ENCODE results near the gene DEDD2. TPM values are rescaled to one million over a fixed set of nuclear protein-coding genes. Genes with fewer than 3 reads are reported as not detected.
A peak's percentile ranks its signal among the peaks of the same experiment; 100 is the strongest.

Gene DEDD2
- total RNA-seq, 1 experiment from 2014 or later, result 32.7 TPM

GRCh38 chr19:42206871-42207755 lies 10.4 kb downstream of the DEDD2 start:
- Histone ChIP-seq H3K9me3 (ENCODE audit: control insufficient read depth in 1 of 2, insufficient read depth in 1 of 2, low read depth in 1 of 2, low read length in 2 of 2) (no peaks in the 10 kb centered on the region), H3K36me3 (ENCODE audit: control insufficient read depth in 1 of 2, insufficient read depth in 2 of 2, low read length in 2 of 2) (peaks cover 40 to 64% of the 10 kb centered on the region in 2 experiments), H3K9me2 (ENCODE audit: insufficient read depth) (no peaks in the 10 kb centered on the region), H2AFZ (ENCODE audit: low read depth, low read length, poor library complexity, severe bottlenecking) (no peak overlapping the region), H3K4me2 (ENCODE audit: low read length) (peak overlapping the region; percentile 78), H3K9ac (ENCODE audit: low read length) (peak overlapping the region; percentile 31), H4K20me1 (ENCODE audit: insufficient read depth) (no peaks in the 10 kb centered on the region), H3K79me2 (ENCODE audit: insufficient read depth, low read length) (peaks cover 89% of the 10 kb centered on the region), H3K4me1 (ENCODE audit: control insufficient read depth in 1 of 2, insufficient read depth in 2 of 2, low read length in 2 of 2) (peaks cover 11 to 38% of the 10 kb centered on the region in 2 experiments), H3K27ac (ENCODE audit: low read depth, low read length) (peak overlapping the region; percentile 62), H3K27me3 (ENCODE audit: insufficient read depth, low read length) (no peaks in the 10 kb centered on the region), H3K4me3 (replicated peaks in 1 of 2; ENCODE audit: low read depth in 1 of 2, low read length in 2 of 2) (peak overlapping the region in 1 of 2 experiments; percentile 37; a peak in 1 of 4 replicates)
- ChIA-PET CTCF (no interaction called here), POLR2A (interaction anchor here (0.7 to 1.2 kb wide), 3 partner anchors 10 to 28 kb away, joined by 3 to 5 read pairs (median 4); no protein-coding TSS in a partner anchor), RAD21 (ENCODE audit: low non-redundant PET in 1 of 2, low total read pairs in 2 of 2, uncharacterized antibody in 2 of 2, unreplicated experiment in 2 of 2) (no interaction called here)
- DNase-seq (ENCODE audit: low read depth, low spot score), result no peak
- BruUV-seq (replicated peaks), result no TSS peak
- TF ChIP-seq CBX3 (IDR thresholded peaks at IDR 0.05; ENCODE audit: low read depth), result no peak
- TF ChIP-seq JUND (IDR thresholded peaks at IDR 0.05), result peak; percentile 42; the same call in 1 of the 2 replicates
- intact Hi-C loops (cut with micrococcal nuclease), result no loop called here
- peak; percentile 68 for ATAC-seq

- intact Hi-C loops (cut with micrococcal nuclease), result no loop called here
- no peak for DNase-seq (ENCODE audit: low read depth, low spot score)
- H3K4me1 ChIP-seq (ENCODE audit: control insufficient read depth in 1 of 2, insufficient read depth in 2 of 2, low read length in 2 of 2), result peaks cover 11 to 51% of the 10 kb centered on the region in 2 experiments
- H3K4me2 ChIP-seq (ENCODE audit: low read length), result no peak overlapping the region
- ATAC-seq, result no peak
- H3K4me3 ChIP-seq (replicated peaks in 1 of 2; ENCODE audit: low read depth in 1 of 2, low read length in 2 of 2), result no peak overlapping the region
- CTCF ChIA-PET, result no interaction called here
- H3K9me3 ChIP-seq (ENCODE audit: control insufficient read depth in 1 of 2, insufficient read depth in 1 of 2, low read depth in 1 of 2, low read length in 2 of 2), result no peaks in the 10 kb centered on the region
- BruUV-seq (replicated peaks), result no TSS peak
- H3K27ac ChIP-seq (ENCODE audit: low read depth, low read length), result no peak overlapping the region
- peaks cover 28 to 64% of the 10 kb centered on the region in 2 experiments for H3K36me3 ChIP-seq (ENCODE audit: control insufficient read depth in 1 of 2, insufficient read depth in 2 of 2, low read length in 2 of 2)
- RAD21 ChIA-PET (ENCODE audit: low non-redundant PET in 1 of 2, low total read pairs in 2 of 2, uncharacterized antibody in 2 of 2, unreplicated experiment in 2 of 2), result no interaction called here
- POLR2A ChIA-PET, result no interaction called here
- no peaks in the 10 kb centered on the region for H3K9me2 ChIP-seq (ENCODE audit: insufficient read depth)
- TF ChIP-seq ZBTB33 (IDR thresholded peaks at IDR 0.05; ENCODE audit: extremely low read depth, insufficient replicate concordance, low read length), result no peak
- H3K9ac ChIP-seq (ENCODE audit: low read length), result no peak overlapping the region
- peaks cover 92% of the 10 kb centered on the region for H3K79me2 ChIP-seq (ENCODE audit: insufficient read depth, low read length)
- H3K27me3 ChIP-seq (ENCODE audit: insufficient read depth, low read length), result no peaks in the 10 kb centered on the region
- 0 out of 2 replicates have a peak, but pooled peaks cover 6% of the 10 kb centered on the region for H4K20me1 ChIP-seq (ENCODE audit: insufficient read depth)
- H2AFZ ChIP-seq (ENCODE audit: low read depth, low read length, poor library complexity, severe bottlenecking), result no peak overlapping the region
These were observed 12.8 kb downstream of the DEDD2 start for GRCh38 chr19:42204664-42205063.
